NCI-H2196 (cell line): Measurements from ENCODE around the gene TRIM47.

Source experiments
- DNase-seq: peaks from one replicate; lab custom pipeline; 2025; ENCODE audit not compliant: unreplicated experiment; lab: John Stamatoyannopoulos, UW

Gene TRIM47

DNA sequence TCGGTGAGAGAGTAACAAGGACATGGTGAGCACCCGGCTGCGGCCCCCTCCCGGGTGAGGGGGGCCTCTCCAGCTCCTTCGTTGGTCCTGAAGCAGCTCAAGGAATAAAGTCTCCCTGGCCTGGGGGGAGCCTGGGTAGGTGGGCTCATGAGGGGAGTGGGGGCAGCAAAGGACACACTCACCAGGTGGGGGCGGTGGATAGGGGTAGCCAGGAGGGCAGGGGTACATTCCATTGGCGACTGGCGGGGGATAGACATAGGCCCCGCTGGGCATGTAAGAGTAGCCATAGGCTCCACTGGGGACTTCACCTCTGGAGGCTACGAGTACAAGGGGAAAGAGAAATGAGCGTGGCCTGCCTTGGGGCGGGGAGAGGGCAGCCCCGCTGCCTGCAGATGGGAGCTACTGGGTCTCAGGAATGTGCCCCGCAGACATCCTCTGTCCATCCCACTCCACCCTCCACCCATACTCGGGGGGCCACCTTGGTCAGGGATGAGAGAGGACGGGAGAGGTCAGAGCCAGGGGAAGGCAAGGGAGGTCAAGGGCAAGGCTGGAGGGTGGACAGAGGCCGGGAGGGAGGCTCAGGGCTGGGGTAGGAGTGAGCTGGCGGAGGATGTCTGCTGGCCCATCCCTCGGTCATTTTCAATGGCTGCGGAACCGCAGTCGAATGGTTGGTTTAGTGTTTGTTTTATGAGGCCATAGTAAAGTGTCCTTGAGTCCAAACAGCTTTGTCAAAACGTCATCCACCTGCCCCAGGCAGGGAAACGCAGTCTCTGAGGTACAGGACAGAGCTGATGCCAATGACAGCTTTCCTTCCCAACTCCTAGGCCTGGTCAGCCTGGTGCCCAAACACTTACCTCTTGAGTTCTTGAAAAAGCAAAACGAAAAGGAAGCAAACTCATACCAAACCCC lies 30.5 kb downstream of the TRIM47 start:
- DNase-seq, result no peak

DNA sequence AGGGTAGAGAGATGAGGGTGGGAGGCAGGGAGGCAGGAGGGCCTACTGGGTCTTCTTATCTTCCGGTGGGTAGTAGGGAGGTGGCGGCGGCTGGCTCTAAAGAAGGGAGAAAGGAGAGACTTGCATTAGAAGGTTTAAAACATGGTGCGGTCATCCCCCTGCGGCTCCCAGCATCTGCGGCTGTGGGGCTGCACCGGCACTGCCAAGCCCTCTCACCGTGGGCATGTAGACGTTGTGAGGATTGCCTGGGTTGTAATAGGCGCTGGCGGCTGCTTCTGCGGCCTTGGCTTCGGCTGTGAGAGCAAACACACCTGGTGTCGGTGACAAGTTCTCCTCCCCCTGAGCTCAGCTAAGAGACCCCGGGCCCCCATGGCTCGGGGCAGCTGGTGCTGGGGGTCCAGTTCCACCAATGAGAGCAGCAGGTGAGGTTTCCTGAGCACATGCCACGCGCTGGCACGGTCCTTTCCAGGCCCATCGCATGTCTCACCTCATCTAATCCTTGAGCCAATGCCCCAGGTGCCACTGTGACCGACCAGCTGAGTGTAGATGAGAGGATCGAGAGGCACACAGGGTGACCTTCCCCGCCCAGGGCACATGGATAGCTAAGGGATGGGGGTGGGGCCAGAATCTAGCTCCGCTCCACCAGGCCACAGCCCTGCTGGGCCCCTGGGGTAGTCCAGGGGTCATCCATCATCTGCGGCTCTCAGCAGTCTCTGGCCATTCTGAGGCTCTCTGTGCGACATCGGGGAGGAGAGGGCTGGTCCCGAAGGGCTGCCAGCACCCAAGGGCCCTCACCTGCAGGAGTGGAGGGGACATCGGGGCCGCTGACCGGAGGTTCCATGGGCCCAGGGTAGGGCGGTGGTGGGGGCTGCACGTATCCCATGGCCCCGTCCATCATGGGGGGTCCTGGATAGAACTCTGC lies 31.4 kb downstream of the TRIM47 start:
- no peak for DNase-seq

DNA sequence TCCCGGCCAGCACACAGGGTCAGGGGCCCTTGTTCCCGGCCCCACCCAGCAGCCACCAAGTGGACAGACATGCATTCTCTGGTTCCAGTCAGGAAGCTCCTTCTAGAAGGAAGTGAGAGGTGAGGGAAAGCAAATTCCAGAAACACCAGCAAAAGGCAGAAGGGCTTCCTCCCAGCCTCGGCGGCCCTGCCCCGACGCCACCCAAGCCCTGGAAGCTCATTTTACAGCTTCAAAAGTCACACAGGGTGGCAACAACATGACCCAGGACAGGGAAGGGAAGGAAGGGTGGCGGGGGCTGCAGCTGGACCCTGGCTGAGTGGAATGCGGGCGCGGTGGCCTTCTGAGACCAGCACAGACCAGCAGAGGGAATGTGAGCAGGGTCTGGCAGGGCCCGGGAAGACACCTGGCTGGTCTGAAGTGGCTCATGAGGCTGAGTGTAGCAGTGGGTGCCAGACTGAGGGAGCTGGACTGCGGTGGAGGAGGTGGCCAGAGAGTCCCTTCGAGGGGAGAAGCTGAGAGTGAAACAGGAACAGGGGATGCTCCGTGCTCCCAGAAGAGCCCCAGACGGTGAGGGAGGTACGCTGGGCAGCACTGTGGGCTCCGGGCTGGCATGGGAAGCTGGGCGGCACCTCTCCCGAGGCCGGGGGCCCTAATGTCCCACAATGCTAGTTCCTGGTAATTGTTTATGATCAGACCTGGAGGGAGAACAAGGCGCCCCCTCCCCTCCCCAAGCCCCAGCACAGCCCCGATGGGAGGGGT lies 32.3 kb downstream of the TRIM47 start:
- no peak for DNase-seq

DNA sequence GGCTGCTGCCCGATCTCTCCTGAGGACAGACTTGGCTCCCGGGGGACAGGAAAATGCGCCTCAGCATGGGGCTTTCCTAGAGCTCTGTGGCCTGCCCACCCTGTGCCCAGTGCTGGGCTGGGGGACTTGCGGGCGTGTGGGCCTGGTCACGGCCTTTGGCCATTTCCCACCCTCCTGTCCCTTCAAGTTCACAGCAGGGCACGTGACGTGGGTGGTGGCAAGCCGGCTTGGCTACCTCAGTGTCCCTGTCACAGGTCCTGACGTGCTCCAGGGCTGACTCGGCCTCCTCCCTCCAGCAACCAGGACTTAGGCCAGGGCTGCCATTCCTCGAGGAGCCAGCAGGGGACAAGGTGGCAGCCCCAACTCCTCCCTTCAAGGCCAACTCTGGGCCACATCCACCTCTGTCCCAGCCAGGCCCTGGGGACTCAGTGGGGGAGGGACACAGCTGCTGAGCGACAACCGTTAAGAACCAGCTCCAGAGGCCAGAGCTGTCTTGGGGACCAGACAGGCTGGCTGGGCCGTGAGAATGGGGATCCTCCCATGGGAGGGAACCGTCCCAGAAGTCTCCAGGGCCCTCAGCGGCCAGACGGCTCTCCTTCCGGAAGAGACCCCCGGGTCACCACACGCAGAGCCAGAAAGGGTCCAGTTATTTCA lies 33.2 kb downstream of the TRIM47 start:
- peak; percentile 68 for DNase-seq

DNA sequence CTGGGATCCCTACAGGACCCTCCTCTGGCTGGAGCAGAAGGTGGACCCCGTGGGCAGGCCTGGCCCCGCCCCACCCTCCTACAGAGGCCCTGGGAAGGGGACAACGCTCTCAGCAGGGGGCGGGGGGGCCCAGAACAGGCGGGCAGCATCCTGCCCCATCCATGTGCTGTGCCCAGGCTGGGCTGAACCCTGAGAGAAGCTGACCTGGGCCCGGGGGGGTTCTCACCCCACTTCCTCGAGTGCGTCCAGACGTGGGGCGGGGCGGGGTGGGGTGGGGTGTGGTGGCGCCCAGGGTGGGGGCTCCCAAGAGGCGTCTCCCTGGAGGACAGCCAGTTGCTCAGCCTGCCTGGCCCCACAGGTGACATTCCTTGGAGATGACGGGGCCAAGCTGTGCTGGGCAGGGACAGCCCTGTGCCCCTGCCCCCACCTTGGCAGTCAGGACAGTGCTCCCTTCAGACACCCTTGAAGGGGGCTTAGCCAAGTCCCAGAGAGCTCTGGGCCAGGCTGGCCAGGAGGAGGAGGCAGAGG lies 33.8 kb downstream of the TRIM47 start:
- DNase-seq, result no peak

DNA sequence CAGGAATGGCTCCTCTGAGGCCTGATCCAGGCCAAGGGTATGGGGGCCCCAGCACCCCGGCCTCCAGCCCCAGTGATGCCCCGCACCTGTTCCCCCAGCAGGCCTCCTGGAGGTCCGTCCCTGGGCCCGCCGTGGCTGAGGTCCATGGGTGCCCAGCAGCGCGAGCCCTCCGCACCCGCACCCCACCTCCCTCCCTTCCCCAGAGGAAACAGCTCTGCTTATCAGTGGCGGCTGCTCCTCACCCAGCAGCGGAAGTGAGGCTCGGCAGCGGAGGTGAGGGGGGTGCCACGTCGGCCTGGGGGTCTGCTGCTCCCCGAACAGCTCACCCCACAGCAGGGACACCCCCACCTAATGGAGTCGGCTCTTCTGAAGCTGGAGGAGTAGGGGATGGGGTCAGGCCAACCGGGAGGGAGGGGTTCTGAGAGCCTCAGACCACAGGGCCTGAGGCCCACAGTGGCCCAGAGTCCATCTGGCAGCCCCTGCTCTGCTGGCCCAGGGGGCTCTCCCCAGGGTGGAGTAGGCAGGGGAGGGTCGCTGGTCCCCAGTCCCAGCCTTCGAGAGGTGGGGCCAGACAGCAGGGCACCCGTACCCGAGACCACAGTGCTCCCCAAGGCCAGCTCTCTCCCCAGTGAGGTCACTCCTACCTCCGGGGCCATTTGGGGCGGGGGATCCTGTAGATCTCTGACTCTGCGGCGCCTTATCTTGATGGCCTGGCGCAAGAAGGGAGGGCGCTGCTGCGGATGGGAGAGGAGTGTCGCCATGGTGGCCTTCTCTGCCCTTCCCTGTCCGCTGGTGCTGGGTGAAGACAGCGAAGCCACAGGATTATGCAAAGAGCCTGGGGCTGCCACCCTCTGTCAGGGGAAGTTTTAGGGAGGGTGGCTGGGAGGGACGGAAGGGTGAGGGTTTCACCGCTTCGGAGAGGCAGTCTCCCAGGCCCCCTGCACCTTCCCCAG lies 34.5 kb downstream of the TRIM47 start, which contains the start of gene UNC13D:
UNC13D (minus strand) TSS at position 828 of the 953 bp plus-strand sequence; CDS start at position 761, 67 bp downstream.
- no peak for DNase-seq

DNA sequence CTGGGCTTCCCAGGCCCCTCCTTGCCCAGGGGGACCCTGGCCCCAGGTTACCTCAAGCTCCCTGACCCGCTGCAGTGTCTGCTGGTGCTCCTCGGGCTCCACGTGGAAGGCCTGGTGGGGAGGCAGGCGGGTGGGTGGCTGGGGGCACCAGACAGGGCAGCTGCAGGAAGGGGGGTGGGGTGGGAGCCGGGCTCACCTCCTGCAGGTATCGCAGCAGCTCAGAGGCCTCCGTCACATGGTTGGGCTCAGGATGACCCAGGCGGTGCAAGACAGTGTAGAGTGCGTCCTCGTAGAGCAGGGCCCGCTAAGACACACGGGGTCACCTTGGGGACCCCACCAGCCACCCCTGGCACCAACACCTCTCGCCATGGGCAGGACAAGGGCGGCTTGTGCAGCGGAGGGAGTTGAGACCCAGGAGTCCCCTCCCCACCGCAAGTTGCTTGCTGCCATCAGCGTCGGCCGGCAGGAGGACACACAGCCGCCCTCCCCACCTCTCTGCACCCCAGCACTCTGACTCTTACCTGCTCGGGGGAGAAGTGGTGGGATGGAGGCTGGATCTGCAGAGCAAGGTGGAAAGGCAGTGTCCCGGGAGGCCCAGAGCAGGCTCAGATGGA lies 35.3 kb downstream of the TRIM47 start:
- DNase-seq, result no peak

DNA sequence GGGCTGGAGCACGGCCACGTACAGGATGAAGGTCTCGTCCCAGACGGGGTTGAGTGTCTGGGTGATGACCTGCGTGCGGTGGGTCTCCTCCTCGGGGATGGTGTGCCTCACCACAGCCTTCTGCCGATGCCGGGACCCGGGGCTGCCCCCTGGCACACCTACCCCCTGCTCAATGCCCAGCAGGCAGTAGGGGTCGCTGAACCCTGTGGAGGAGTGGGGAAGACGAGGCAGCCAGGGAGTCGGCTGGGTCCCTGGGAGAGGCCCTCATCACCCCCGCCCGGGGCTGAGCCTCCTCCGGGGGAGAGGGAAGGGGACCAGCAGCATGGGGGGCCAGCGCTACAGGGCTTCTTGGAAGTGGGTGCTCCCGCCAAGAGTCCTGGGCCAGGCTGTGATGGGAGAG lies 36.0 kb downstream of the TRIM47 start:
- no peak for DNase-seq

DNA sequence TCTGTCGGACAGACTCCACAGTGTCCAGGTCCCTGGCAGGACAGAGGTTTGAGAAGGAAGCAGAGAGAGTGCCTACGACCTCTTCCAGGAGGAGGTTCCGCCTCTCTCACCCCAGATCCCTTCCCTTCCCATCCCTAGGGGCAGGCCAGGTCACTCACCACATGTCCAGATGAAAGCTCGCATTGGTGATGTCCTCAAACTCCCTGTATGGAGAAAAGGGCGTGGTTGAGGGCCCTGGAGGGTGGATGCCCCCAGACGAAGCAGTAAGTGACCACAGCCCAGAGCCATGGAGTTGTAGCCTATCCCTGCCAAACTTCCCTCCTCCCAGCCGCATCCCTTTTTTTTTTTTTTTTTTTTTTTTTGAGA lies 37.6 kb downstream of the TRIM47 start:
- DNase-seq, result no peak

DNA sequence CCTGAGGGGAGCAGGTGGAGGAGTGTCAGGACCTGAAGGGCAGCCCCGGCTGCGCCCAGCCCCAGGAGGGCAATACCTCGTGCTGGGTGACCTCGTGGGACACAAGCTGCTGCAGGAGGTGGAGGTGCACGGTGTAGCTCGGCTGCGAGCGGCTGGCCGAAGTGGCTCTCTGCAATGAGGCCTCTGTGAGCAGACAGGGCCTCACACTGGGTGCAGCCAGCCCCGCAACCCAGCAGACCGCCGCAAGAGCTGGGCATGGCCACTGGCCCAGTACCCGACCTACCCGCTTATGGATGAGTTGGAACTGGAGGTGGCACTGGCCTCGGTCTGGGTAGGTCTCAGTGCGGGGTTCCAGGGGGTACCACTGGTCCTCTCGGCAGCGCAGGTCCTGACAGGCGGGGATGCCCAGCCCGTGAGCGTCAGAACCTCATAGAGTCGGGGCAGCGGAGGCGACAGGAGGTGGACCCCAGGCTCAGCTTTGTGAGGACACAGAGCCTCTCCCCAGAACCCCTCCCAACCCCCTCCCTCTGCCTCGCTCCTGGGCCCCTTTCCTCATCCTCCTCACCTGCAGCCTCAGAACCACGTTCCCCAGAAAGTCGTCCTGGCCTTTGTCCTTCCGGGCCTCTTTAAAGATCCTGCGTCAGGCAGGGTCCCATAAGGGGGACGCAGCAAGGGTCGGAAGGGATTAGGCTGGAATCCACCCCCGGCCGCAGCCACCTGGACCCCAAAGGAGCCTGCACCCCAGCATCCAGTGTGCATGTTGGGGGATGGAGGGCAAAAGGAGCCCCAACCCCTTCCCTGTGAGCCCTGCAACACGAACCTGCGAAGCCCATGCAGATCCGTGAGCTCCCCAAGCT lies 38.2 kb downstream of the TRIM47 start:
- DNase-seq, result no peak

DNA sequence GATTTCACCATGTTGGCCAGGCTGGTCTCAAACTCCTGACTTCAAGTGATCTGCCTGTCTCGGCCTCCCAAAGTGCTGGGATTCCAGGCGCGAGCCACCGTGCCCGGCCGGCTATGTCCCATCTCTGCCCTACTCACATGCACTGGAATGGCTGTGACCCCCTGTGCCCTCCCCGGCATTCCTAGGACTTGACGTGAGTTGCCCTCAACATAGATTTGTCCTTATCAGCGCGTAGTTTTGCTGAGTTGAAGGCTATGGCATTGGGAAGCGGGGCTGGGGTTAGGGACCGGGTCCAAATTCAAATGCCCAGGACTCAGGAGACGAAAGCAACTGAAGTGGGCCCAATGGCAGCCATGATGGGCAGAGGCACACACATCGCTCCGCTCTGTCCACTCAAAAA lies 40.0 kb downstream of the TRIM47 start:
- no peak for DNase-seq

DNA sequence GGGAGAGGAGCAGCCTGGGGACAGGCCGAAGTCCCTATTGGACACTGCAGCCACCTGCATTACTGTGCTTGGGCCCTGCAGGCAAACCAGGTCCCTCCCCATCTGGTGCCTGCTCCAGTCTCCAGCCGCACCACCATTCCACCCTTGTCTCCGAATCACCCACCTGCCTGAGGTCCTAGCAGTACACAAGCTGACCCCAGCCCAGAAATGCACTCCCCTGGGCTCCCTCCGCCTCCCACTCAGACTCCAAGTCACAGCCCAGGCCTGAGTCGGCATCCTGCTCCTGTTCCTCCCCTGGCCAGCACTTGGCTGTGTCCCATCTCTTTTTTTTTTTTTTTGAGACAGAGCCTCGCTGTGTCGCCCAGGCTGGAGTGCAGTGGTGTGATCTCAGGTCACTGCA lies 40.5 kb downstream of the TRIM47 start:
- no peak for DNase-seq

DNA sequence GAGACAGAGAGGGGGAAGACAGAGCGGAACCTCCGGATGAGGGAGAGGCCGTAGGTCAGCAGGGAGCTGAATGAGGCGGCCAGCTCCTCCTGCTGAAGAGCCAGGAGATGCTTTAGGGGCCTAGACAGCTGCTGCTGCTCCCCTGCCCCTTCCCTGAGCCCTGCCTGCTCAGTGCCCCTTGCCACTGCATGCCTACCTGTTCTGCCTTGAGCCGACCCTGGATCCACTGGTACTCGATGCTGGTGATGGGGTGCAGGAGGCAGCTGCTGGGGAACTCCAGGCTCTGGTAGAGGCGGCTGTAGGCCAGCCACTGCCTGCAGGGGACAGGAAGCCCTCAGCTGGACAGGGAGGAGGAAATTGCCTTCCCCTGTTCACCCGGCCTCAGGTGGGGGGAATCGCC lies 41.8 kb downstream of the TRIM47 start:
- no peak for DNase-seq

DNA sequence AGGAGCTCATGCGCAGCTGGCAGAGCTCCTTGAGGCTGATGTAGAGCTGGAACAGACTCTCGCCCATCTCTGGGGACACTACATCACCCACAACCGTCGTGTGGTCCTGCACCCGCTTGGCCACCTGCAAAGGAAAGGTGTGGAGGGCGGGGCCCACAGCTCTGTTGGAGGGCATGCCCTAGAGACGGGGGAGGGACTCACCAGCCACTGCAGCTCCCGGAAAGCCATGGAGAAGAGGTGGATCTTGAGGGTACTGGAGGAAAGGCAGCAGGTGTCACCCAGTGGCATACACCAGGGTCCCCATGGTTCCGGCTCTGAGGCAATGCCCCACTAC lies 42.8 kb downstream of the TRIM47 start:
- DNase-seq, result no peak

DNA sequence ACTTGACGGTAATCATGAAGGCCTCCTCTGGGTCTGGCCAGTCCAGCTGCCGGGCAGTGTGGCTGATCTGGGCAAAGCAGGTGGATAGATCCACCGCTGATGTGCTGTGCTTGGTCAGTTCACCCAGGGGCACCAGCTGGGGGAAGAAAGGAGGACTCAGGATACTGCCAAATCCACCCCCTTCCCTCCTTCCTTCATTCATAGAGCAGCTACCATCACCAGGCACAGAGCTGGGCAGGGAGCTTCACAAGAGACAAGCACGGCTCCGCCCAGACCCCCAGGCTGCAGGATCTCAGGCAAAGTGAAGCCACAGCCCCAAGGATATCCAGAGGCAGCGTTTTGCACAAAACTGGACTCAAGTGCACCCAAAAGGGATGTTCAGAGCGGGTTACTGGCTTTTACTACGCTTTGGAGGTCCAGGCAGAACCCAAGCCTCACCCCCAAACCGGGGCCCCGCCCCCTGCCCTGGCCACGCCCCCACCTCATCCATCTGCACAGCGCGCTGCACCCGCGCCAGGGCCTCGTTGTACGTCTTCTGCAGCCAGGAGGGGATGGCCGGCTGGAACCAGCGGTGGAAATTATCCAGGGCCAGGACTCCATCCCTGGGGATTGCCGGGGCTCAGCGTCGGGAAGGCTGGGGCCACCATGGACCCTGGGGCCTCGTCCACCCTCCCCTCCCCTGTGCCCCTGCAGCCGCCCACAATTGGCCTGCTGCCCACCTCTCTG lies 43.3 kb downstream of the TRIM47 start:
- DNase-seq, result peak; percentile 33

DNA sequence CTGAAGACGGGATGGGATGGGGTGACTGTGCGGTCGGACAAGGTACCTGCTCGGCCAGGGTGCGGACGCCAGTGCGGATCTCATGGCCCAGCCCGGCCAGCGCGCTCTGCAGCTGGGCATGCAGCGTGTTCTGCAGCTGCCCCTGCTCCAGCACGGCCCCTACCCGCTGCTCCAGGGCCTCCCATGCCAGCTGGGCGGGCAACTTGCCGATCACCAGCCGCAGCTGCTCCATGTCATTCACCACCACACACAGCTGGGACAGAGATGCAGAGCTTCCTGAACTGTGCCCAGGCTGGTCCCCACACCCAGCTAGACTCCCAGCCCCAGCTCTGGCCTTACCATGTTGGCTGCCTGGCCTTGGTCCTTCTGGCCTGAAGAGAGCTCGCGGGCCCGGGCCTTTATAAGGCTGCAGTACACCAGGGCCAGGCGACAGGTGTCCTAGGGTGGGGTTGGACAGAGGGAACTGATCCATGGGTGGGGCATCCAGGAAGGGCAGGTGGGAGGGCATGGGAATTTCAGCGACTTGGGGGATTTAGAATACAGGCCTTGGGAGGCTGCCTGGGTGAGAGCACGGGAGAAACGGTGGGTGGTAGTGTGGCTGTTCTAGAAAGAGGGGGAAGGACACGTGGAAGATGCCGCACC lies 44.0 kb downstream of the TRIM47 start:
- DNase-seq, result no peak
